ENCODE data around the gene C1orf159.

DNA sequence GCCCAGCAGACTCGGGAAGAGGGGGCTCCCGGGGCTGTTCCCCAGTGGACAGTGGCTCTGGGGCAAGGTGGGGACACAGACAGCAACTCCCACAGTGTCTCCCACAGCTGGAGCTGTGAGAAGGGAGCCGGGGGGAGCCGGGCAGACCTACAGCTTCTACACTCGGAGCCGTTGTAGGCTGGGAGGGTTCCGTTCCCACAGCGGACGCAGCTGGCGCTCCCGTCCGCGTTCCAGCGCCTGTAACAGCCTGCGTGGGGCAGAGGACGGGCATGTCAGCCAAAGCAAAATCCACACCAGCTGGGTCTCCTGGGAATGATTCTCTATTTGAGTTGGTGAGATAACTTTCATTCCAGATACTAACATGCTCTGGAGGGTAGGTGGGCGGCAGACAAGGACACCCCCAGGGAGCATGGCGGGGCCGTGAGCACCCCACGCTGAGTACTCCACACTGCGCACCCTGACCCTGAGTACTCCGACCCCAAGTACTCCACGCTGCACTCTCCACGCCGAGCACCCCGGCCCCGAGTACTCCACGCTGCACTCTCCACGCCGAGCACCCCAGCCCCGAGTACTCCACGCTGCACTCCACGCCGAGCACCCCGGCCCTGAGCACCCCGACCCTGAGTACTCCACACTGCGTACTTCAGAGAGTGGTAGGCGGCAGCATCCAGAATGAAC, 28.4 kb downstream of the C1orf159 start:
- no peak for TF ChIP-seq CTCF (IDR thresholded peaks at IDR 0.05; ENCODE audit: low read depth, low read length)
- TF ChIP-seq EZH2phosphoT487 (IDR thresholded peaks at IDR 0.05; ENCODE audit: low read depth), result no peak
